CD4-positive, alpha-beta T cell treated with Interleukin-10 for 1 hour (primary cell): ENCODE data around the gene COL26A1.
"Not testable (repeated sequence)": the region's sequence is repeated elsewhere in the genome, so short reads cannot be mapped to it uniquely, and the experiment has no call there.

ENCODE experiments used
- DNase-seq: peaks from one replicate; pipeline ENCODE4 v3.0.0-alpha.2; 2020

Gene COL26A1

GRCh38 chr7:101505510-101505909 is 142.8 kb downstream of the COL26A1 start:
- DNase-seq = not testable (repeated sequence)

DNA sequence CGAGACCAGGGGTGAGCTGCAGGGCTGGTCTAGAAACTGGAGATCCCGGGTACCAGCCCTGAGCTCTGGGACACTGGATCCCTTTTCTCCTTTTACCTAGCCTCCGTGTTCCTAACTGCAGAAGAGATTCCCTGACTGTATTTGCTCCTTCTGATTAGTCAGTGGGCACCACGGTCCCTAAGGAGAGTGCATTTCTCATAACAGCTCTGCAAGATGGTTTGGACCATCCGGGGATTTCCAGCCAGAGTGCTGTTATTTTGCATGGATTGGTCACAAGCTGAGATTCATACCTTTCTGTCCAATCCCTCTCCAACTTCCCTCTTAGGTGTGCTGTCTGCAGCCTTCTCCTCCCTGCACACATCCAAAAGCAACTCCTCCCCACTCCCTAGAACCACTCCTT is 143.9 kb downstream of the COL26A1 start:
- no peak for DNase-seq

GRCh38 chr7:101507327-101507726 is 144.7 kb downstream of the COL26A1 start:
- DNase-seq = no peak

DNA sequence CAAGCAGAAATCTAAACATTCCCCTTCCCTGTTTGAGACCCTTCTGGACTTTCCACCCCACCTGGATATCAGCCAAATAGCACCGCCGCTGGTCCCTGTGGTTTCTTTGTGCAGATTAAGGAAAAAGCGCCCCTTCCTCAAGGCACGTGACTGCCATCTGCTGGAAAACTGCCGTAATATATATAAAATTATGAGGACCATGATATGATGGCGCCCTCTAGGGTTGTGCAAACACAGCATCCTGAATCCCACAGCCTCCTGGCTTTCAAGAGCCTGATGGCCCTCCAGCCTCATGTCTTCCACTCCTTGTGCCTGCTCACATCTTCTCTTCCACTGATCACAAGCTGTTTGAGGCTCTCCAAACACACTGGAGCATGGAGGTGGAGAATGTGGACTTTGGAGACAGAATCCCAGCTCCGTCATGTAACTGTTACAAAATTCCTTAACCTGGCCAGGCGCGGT is 145.1 kb downstream of the COL26A1 start:
- DNase-seq = peak; percentile 25

DNA sequence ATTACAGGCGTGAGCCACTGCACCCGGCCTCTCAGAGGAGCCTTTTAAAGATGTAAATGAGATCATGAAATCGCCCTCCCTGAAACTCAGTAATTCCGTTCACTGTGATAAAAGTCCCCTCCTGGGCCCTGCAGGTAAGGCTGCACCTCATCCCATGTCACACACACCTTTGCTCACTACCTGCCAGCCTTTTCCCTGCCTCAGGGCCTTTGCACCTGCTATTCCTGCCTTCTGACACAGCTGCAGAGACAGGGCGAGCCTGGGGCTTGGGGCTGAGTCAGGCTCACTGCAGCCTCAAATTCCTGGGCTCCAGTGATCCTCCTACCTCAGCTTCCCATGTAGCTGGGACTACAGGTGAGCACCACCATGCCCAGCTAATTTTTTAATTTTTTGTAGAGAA is 147.6 kb downstream of the COL26A1 start:
- no peak for DNase-seq

DNA sequence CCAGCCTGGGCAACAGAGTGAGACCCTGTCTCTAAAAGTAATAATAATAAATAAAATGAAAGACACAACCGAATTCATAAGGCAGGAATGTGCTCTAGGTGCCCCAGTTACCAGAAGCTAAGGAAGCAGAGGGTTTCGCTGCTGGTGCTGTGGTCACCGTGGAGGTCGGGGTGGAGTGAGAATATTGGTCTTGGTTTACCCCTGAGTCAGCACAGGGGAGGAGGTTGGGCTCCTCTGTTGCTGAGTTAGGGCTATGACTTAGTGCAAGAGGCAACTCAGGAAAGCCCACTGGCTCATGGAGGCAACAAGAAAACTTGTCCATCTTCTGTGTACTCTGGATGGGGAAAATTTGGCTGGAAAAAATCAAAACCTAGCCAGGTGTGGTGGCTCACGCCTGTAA is 149.3 kb downstream of the COL26A1 start:
- DNase-seq = no peak

DNA sequence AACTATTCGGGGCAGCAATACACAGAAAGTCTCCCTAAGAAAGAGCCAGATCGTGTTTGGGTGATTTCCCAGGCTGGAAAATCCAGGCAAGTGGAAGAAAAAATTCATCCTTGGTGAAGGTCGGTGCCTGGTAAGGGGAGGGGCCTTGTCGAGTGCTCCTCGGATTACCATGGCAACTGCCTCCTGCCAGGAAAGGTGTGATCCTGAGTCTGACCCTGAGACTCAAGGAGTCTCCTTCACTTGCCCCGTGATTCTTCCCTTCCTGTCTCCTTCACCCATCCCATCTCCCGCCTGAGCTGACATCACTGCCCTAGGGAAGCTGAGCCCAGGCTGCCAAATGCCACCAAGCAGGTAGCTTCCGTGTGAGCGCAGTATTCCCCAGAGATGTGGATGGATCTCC is 154.2 kb downstream of the COL26A1 start:
- no peak for DNase-seq

- no peak for DNase-seq
Observed at GRCh38 chr7:101517304-101517703, 154.6 kb downstream of the COL26A1 start.

DNA sequence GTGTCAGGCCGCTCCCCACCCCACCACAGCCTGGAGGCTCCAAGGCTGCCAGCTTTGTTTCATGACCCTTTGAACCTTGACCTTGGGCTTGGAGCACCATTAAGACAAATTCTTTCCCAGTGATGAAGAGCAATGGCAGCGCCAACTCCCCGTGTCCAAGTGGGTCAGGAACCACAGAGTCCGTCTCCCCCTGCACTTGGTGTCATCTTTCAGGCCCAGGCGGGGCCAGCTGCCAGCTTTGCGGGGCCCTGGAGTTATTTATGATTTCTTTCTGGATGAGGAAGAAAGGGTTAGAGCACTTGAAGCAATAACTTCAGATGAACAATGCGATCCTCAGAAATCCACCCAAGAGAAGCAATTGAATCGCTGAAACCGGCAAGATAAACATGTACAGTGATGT is 155.7 kb downstream of the COL26A1 start:
- no peak for DNase-seq

DNA sequence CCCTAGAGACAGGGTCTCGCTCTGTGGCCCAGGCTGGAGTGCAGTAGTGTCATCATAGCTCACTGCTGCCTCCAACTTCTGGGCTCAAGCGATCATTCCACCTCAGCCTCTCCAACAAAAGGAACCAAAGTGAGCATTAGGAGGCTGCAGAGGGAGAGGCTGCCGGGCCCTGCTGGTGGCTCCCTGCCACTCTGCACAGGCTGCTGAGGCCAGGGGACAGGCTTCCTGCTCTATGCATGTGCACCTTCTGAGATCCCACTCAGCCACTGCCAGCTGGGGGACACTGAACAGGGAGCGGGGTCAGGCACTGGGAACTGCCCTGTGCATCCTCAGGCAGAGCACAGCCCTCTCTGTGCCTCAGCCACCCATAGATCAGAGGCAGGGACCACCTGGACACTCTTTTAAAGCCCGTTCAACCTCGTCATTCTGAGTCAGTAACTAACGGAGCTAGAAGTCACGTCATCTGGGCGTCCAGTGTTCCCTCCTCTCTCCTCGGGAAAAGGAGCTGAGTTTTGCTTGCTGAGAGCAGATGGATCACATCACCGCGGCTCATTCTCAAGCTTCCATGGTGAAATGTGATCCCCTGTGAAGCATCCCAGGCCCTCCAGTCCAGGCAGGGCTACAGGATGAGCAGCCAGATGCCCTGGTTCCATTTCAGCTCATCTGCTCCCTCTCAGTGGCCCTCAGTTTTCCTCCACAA is 156.8 kb downstream of the COL26A1 start:
- DNase-seq = no peak

DNA sequence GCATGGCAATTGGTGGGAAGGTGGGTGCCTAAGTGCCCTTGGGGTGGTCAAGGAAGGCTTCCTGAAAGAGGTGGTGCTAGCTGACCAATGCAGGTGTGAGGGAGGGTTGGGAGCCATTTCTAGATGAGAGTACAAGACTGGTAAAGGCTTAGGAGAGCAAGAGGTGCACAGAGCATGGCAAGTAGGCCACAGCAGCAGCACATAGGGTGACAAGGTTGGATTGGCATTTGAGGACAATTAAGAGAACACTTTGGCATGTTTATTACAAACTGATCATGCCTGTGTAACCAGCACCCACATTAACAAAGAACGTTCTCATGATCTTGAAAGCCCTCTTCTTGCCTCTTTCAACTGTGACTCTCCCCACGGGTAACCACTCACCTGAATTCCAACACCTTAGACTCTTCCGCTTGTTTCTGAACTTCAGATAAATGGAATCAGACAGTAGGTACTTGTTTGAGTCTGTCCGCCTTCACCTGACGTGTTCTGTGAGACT is 158.8 kb downstream of the COL26A1 start:
- DNase-seq = no peak

DNA sequence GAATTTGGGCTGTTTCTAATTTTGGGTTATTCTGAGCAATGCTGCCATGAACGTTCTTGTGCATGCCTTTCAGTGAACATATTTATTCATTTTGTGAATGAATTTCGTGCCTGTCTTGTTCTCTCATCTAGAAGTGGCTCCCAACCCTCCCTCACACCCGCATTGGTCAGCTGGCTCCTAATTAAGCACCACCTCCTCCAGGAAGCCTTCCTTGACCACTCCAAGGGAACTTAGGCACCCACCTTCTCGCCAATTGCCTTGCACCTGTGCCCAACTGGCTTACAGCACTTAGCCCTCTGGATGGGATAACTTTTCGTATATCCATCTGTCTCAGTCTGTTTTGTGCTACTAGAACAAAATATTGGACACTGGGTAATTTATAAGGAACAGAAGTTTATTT is 159.3 kb downstream of the COL26A1 start:
- DNase-seq = no peak

DNA sequence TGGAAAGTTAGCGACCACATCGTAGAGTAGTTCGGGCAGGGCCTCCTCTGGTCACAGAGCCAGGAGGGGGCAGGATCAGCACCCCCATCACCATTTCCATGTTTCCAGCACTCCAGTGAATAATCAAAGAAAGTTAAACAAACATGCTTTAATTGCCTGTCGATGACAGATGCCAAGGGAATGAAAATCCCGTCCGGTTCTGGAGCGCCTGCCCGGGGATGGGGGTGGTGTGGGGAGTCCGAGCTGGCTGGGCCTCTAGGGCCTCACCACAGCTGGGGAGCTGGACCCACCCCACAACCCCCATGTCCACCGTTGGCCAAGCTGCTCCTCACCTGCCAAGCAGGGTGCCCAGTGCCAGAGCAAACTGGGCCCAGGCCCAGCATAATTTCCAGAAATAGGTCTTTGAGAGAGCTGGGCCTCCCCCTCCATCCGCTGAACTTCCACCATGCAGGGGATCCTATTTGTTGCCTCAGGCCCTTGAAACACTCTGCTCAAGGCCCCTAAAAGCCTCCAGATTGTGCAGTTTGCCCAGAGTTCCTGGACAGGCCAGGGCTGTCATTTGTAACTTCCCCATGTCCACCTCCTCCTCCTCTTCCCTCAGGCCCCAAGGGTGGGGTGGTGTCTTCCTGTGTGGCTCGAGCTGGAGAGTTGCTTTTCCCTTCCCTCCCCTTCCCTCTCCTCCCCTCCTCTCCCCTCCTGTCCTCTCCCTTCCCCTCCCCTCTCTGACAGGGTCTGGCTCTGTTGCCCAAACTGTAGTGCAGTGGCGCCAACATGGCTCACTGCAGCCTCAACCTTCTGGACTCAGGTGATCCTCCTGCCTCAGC is 165.4 kb downstream of the COL26A1 start:
- no peak for DNase-seq

DNA sequence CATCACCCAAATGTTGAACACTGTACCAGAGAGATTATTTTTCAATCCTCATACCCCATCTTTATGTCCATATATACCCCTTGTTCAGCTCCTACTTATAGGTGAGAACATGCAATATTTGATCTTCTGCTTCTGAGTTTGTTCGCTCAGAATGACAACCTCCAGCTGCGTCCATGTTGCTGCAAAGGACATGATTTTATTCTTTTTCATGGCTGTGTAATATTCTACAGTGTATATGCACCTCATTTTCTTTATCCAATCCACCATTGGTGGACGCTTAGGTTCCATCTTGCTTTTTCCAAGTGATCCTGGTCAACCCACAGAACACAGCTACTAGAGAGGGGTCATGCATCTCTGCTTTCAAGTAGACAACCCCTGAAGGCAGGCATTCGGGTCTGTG is 166.9 kb downstream of the COL26A1 start:
- DNase-seq = no peak

GRCh38 chr7:101531726-101532357 is 169.2 kb downstream of the COL26A1 start:
- no peak for DNase-seq

- no peak for DNase-seq
Observed at GRCh38 chr7:101532400-101533102, 169.9 kb downstream of the COL26A1 start.

GRCh38 chr7:101533103-101533465 is 170.4 kb downstream of the COL26A1 start:
- no peak for DNase-seq

DNA sequence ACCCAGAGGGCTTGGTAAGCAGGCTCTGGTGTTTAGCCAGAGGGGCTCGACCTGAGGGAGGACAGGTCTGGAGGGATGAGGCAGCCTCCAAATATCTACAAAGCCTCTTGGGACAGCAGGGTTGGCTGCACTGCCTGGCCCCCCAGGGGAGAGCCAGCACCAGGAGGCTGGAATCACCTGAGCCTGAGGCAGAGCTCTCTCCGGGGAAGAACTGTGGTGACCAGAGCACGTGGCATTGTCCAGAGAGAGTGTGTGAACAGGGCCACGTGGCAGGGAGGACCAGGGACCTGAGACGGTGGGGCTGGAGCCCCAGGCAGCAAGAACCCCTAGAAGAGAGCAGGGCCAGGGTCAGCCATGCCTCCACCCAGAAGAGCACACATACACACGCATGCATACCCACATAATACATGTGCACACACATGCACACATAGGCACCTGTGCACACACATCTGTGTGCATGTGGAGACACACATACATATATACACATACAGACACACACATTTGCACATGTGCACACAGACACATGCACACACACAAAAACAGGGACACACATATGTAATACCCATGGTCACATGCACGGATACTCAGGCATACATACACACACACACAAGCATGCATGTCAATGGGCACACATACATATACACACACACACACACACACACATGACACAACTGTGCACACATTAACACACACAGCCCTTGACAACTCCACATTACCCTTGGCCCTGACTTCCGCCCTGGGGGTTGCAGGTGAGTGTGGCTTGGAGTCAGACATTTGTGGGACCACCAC is 171.5 kb downstream of the COL26A1 start:
- no peak for DNase-seq

DNA sequence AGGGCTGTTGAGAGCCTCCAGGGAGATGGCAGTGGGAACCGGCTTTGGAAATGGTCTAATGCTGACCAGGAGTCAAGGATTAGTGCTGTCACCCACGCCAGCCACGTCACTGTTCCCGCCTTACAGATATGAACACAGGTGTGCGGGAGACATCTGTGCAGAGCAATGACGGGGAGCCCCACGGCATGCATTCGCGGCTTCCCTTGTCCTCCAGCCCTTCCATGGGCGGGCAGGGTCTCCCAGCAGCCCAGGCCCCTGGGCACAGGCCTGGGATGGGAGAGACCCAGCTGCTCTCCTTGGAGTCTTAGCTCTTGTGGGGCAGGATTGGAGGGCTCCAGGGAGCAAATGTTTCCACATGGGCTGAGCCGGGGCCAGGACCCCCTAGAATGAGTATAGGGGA is 172.2 kb downstream of the COL26A1 start:
- DNase-seq = no peak

DNA sequence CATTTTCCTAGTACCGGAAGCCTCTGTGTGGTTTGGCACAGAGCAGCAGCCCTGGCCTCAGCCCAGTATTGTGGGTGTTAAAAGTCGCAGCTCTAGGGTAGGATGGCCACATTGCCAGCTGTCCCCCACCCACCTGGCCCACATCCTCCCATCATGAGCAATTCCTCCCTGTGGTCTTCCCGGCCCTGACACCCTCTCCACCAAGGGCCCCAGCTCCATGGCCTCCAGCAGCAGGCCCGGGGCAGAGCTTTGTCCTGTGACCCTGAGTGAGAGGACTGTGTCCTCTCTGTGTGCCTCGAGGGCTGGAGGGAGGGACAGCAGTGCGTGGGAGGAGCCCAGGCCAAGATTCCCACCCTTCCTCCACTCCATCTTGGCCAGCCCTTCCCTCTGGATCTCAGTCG is 172.7 kb downstream of the COL26A1 start:
- DNase-seq = no peak

- DNase-seq = no peak
Observed at GRCh38 chr7:101536232-101536631, 173.6 kb downstream of the COL26A1 start.

DNA sequence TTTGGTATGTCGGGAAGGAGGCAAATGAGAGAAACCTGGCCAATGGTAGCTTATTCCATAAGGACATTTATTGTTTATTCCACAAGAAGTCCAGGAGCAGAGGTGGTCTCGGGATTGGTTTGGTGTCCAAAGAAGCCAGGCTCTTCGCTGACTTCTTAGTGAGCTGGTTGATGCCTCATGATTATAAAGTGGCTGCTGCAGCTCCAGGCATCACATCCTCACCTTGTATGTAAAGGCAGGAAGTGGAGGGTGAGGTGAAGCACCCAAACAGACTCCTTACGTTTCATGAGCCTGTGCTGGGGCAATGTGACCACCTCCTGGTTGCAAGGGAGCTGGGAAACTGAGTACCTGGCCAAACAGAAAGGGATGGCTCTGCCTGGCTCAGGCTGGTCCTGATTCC is 174.0 kb downstream of the COL26A1 start:
- DNase-seq = no peak
